Progenitor cell of endocrine pancreas (in vitro differentiated cells): ENCODE results near the gene PXT1. TPM values are rescaled to one million over a fixed set of nuclear protein-coding genes. Genes with fewer than 3 reads are reported as not detected.
"Not testable (repeated sequence)": the region's sequence is repeated elsewhere in the genome, so short reads cannot be mapped to it uniquely, and the experiment has no call there.

Experiments used
- DNase-seq: peaks from one replicate; pipeline ENCODE4 v3.0.0; 2021; ENCODE audit warnings: low spot score; ENCODE audit not compliant: unreplicated experiment
- H3K27ac Mint-ChIP-seq: 2 replicates; pipeline ENCODE4 v1.8.0; 2021; ENCODE audit warnings: mild to moderate bottlenecking, moderate library complexity, mixed read lengths
- H3K27me3 Mint-ChIP-seq: 2 replicates; pipeline ENCODE4 v1.8.0; 2021; ENCODE audit warnings: mixed read lengths
- H3K36me3 Mint-ChIP-seq: 2 replicates; pipeline ENCODE4 v1.8.0; 2022; ENCODE audit warnings: mixed read lengths; ENCODE audit not compliant: insufficient read depth
- H3K4me1 Mint-ChIP-seq: 2 replicates; pipeline ENCODE4 v1.8.0; 2021; ENCODE audit warnings: low read depth, mixed read lengths
- H3K4me3 Mint-ChIP-seq: 2 replicates; pipeline ENCODE4 v1.8.0; 2021; ENCODE audit warnings: low read depth, mild to moderate bottlenecking, moderate library complexity, mixed read lengths
- H3K9me3 Mint-ChIP-seq: 2 replicates; pipeline ENCODE4 v1.8.0; 2021; ENCODE audit warnings: low read depth, mixed read lengths
- CTCF ChIP-seq: fragments of 200-600 bp; sonication (generic); IDR thresholded peaks from one replicate; pipeline ENCODE4 v1.5.0; 2021; ENCODE audit warnings: antibody characterized with exemption, mild to moderate bottlenecking; ENCODE audit not compliant: unreplicated experiment
- total RNA-seq: library from RNA; stranded (reverse); gene quantifications from 2 replicates; pipeline ENCODE4 v1.2.1, GENCODE V29; 2021

PXT1 gene
- total RNA-seq, 1 donor from 2014 or later: not detected

DNA sequence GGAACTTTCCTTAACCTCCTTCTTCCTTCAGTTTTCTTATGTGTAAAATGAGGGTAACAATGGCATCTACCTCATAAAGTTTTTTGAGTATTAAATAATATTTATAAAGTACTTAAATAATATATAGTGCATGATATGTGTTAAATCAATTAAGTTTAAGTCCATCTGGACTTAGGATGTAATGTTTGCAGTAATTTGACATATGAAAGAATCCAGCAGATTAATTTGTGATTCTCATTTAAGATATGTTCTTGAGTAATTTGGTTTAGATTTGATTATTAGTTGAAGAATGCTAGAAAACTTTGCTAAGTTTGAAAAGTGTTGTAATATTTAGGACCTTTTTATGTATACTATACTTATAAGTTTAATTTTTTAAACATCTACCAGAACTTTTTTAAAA, 18.3 kb upstream of the PXT1 start:
- H3K4me3 Mint-ChIP-seq: no peak overlapping the region
- H3K36me3 Mint-ChIP-seq: peaks cover 6% of the 10 kb centered on the region
- DNase-seq: no peak
- H3K4me1 Mint-ChIP-seq: no peaks in the 10 kb centered on the region
- H3K27me3 Mint-ChIP-seq: no peaks in the 10 kb centered on the region
- H3K9me3 Mint-ChIP-seq: peaks cover 4% of the 10 kb centered on the region
- TF ChIP-seq CTCF: no peak
- H3K27ac Mint-ChIP-seq: no peak overlapping the region

- H3K27ac Mint-ChIP-seq: no peak overlapping the region
- no peak for TF ChIP-seq CTCF
- no peak for DNase-seq
- peaks cover 4% of the 10 kb centered on the region for H3K4me1 Mint-ChIP-seq
- H3K36me3 Mint-ChIP-seq: peaks cover 6% of the 10 kb centered on the region
- no peak overlapping the region for H3K4me3 Mint-ChIP-seq
- H3K9me3 Mint-ChIP-seq: peaks cover 4% of the 10 kb centered on the region
- H3K27me3 Mint-ChIP-seq: no peaks in the 10 kb centered on the region
Measured at GRCh38 chr6:36459501-36459900, 16.8 kb upstream of the PXT1 start.

DNA sequence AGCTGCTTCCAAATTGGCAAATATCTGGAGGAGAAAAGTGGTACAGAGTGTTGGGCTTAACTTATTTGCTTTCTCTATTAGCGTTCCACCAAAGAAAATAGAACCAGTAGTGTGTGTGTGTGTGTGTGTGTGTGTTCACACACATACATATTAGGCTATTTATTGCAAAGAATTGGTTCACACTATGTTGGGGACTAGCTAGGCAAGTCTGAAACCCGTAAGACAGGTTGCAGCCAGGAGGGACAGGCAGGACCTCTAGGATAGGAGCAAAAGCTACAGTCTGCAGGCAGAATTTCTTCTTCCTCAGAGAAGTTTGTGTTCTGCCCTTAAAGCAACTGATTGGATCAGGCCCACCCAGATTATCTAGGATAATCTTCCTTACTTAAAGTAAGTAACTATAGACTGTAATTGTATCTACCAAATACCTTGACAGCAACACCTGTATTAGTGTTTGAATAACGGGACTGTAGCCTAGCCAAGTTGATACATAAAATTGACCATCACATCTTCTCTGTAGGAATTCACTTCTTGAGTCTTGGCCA, 12.9 kb upstream of the PXT1 start:
- H3K4me3 Mint-ChIP-seq: no peak overlapping the region

DNA sequence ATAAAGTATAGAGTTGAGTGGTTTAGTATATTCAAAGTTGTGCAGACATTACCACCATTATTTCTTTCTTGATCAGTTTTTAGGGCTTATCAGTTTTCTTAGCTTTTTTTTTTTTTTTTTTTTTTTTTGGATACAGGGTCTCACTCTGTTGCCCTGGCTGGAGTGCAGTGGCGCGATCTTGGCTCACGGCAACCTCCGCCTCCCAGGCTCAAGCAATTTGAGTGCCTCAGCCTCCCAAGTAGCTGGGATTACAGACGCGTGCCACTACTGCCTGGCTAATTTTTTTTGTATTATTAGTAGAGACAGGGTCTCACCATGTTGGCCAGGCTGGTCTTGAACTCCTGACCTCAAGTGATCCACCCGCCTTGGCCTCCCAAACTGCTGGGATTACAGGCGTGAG, 10.2 kb upstream of the PXT1 start:
- H3K9me3 Mint-ChIP-seq, H3K27ac Mint-ChIP-seq, DNase-seq, H3K4me3 Mint-ChIP-seq, H3K27me3 Mint-ChIP-seq, H3K4me1 Mint-ChIP-seq: not testable (repeated sequence)
- H3K36me3 Mint-ChIP-seq: peaks cover 24% of the 10 kb centered on the region

More for the DNA sequence above, 12.9 kb upstream of the PXT1 start:
- peaks cover 10% of the 10 kb centered on the region for H3K36me3 Mint-ChIP-seq
- TF ChIP-seq CTCF: no peak
- no peak for DNase-seq
- no peaks in the 10 kb centered on the region for H3K27me3 Mint-ChIP-seq
- no peaks in the 10 kb centered on the region for H3K9me3 Mint-ChIP-seq
- H3K4me1 Mint-ChIP-seq: peaks cover 4% of the 10 kb centered on the region
- peak overlapping the region; percentile 88 for H3K27ac Mint-ChIP-seq

GRCh38 chr6:36449173-36449572, 6.5 kb upstream of the PXT1 start:
- H3K36me3 Mint-ChIP-seq: peaks cover 26% of the 10 kb centered on the region

DNA sequence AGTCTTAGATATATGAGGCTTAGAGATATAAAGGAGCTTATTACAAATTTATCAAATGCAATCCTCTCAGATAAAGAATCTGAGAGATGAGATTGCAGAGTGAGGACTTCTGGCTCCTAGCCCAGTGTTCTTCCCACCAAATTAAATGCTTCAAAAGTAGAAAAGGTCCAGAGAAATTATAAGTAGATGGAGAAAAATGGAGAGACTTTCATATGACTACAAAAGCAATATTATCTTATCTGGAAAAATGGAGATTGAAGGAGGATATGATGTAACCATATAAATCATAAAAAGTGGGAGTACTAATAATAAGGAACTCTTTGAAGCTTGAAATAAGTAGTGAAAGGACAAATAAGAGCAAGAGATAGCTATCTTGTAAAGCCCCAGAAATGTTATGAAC, 3.0 kb upstream of the PXT1 start:
- Mint-ChIP-seq H3K27ac (no peak overlapping the region), H3K36me3 (peaks cover 19% of the 10 kb centered on the region), H3K9me3 (peaks cover 4% of the 10 kb centered on the region), H3K4me1 (peaks cover 24% of the 10 kb centered on the region), H3K27me3 (no peaks in the 10 kb centered on the region), H3K4me3 (peak overlapping the region; percentile 42)
- no peak for TF ChIP-seq CTCF
- no peak for DNase-seq

More at GRCh38 chr6:36449173-36449572, 6.5 kb upstream of the PXT1 start:
- peaks cover 11% of the 10 kb centered on the region for H3K4me1 Mint-ChIP-seq
- not testable (repeated sequence) for H3K4me3 Mint-ChIP-seq, H3K27ac Mint-ChIP-seq, H3K9me3 Mint-ChIP-seq, DNase-seq, H3K27me3 Mint-ChIP-seq
